ENCODE measurements around the gene CABLES1.

The CABLES1 gene

GRCh38 chr18:23229472-23229871, 94.2 kb downstream of the CABLES1 start:
- no peak for TF ChIP-seq CTCF (IDR thresholded peaks at IDR 0.05; ENCODE audit: control insufficient read depth, extremely low read depth, insufficient read depth)
- DNase-seq (ENCODE audit: low read depth): no peak
- H3K4me3 ChIP-seq (ENCODE audit: low read depth, low read length): no peak overlapping the region

- H3K4me3 ChIP-seq (ENCODE audit: low read depth, low read length): no peak overlapping the region
Measured at GRCh38 chr18:23230686-23231085, 95.4 kb downstream of the CABLES1 start.

GRCh38 chr18:23231340-23232021, 96.2 kb downstream of the CABLES1 start:
- DNase-seq (ENCODE audit: low read depth): no peak

More at GRCh38 chr18:23230686-23231085, 95.4 kb downstream of the CABLES1 start:
- no peak for DNase-seq (ENCODE audit: low read depth)
- no peak for TF ChIP-seq CTCF (IDR thresholded peaks at IDR 0.05; ENCODE audit: control insufficient read depth, extremely low read depth, insufficient read depth)

GRCh38 chr18:23232331-23232730, 97.0 kb downstream of the CABLES1 start:
- TF ChIP-seq CTCF (IDR thresholded peaks at IDR 0.05; ENCODE audit: control insufficient read depth, extremely low read depth, insufficient read depth): no peak
- no peak overlapping the region for H3K4me3 ChIP-seq (ENCODE audit: low read depth, low read length)
- DNase-seq (ENCODE audit: low read depth): no peak

More at GRCh38 chr18:23231340-23232021, 96.2 kb downstream of the CABLES1 start:
- TF ChIP-seq CTCF (IDR thresholded peaks at IDR 0.05; ENCODE audit: control insufficient read depth, extremely low read depth, insufficient read depth): no peak
- H3K4me3 ChIP-seq (ENCODE audit: low read depth, low read length): no peak overlapping the region

GRCh38 chr18:23234619-23235018, 99.3 kb downstream of the CABLES1 start:
- H3K4me3 ChIP-seq (ENCODE audit: low read depth, low read length): no peak overlapping the region

GRCh38 chr18:23235336-23235735, 100.1 kb downstream of the CABLES1 start:
- H3K4me3 ChIP-seq (ENCODE audit: low read depth, low read length): no peak overlapping the region
- DNase-seq (ENCODE audit: low read depth): no peak
- TF ChIP-seq CTCF (IDR thresholded peaks at IDR 0.05; ENCODE audit: control insufficient read depth, extremely low read depth, insufficient read depth): no peak

More at GRCh38 chr18:23234619-23235018, 99.3 kb downstream of the CABLES1 start:
- no peak for DNase-seq (ENCODE audit: low read depth)
- no peak for TF ChIP-seq CTCF (IDR thresholded peaks at IDR 0.05; ENCODE audit: control insufficient read depth, extremely low read depth, insufficient read depth)

- no peak overlapping the region for H3K4me3 ChIP-seq (ENCODE audit: low read depth, low read length)
- no peak for DNase-seq (ENCODE audit: low read depth)
- no peak for TF ChIP-seq CTCF (IDR thresholded peaks at IDR 0.05; ENCODE audit: control insufficient read depth, extremely low read depth, insufficient read depth)
Measured at GRCh38 chr18:23235860-23236259, 100.6 kb downstream of the CABLES1 start.
